NCI-H226 (cell line): ENCODE measurements around the gene PTPRG.

Experiments used
- DNase-seq: peaks from one replicate; pipeline ENCODE4 v3.0.0-alpha.2; 2015

Gene PTPRG

GRCh38 chr3:62332017-62332416, 770.6 kb downstream of the PTPRG start:
- DNase-seq = no peak

- no peak for DNase-seq
Measured at GRCh38 chr3:62332835-62333244, 771.5 kb downstream of the PTPRG start.

- no peak for DNase-seq
Measured at GRCh38 chr3:62335196-62335595, 773.8 kb downstream of the PTPRG start.

GRCh38 chr3:62343755-62344154, 782.4 kb downstream of the PTPRG start:
- DNase-seq = no peak
